ENCODE results near the gene ABHD1. TPM values are rescaled to one million over a fixed set of nuclear protein-coding genes. Genes with fewer than 3 reads are reported as not detected.
"Not testable (repeated sequence)": the region's sequence is repeated elsewhere in the genome, so short reads cannot be mapped to it uniquely, and the experiment has no call there.

The ABHD1 gene
- total RNA-seq, 2 experiments from 2014 or later, result 0.21 to 0.29 TPM

GRCh38 chr2:27109083-27109482 is 14.5 kb upstream of the ABHD1 start:
- H3K4me1 Mint-ChIP-seq, result no peaks in the 10 kb centered on the region
- ATAC-seq (no peak), DNase-seq (no peak)
- CTCF ChIA-PET, result interaction anchor here (1.0 to 2.4 kb wide), 4 partner anchors 9 to 171 kb away, joined by 3 to 7 read pairs (median 4); partner anchors contain the start of genes KHK and PREB
- peaks cover 11% of the 10 kb centered on the region for H3K27me3 Mint-ChIP-seq
- H3K36me3 Mint-ChIP-seq, result no peaks in the 10 kb centered on the region
- H3K27ac Mint-ChIP-seq, result no peak overlapping the region
- H3K4me3 Mint-ChIP-seq, result no peak overlapping the region
- H3K9me3 Mint-ChIP-seq (ENCODE audit: low read depth), result no peaks in the 10 kb centered on the region

- CTCF ChIA-PET, result interaction anchor here (2.4 kb wide), 1 partner anchor 23 kb away, joined by 7 read pairs; the partner anchor contains the start of gene PREB
- H3K36me3 Mint-ChIP-seq; DNase-seq; H3K9me3 Mint-ChIP-seq (ENCODE audit: low read depth); H3K4me1 Mint-ChIP-seq; ATAC-seq; H3K4me3 Mint-ChIP-seq; H3K27ac Mint-ChIP-seq: not testable (repeated sequence)
- H3K27me3 Mint-ChIP-seq, result peaks cover 11% of the 10 kb centered on the region
Measured at GRCh38 chr2:27110603-27111352, 12.8 kb upstream of the ABHD1 start.

GRCh38 chr2:27111392-27112078 is 12.1 kb upstream of the ABHD1 start:
- not testable (repeated sequence) for H3K36me3 Mint-ChIP-seq; H3K9me3 Mint-ChIP-seq (ENCODE audit: low read depth); H3K4me1 Mint-ChIP-seq; H3K4me3 Mint-ChIP-seq; H3K27ac Mint-ChIP-seq; DNase-seq; ATAC-seq
- peaks cover 11% of the 10 kb centered on the region for H3K27me3 Mint-ChIP-seq
- CTCF ChIA-PET, result interaction anchor here (1.5 kb wide), 1 partner anchor 81 kb away, joined by 3 read pairs; no protein-coding TSS in a partner anchor

- no peak for ATAC-seq
- Mint-ChIP-seq H3K4me1 (peaks cover 7% of the 10 kb centered on the region), H3K36me3 (no peaks in the 10 kb centered on the region), H3K9me3 (ENCODE audit: low read depth) (no peaks in the 10 kb centered on the region), H3K27ac (no peak overlapping the region), H3K27me3 (peaks cover 21% of the 10 kb centered on the region), H3K4me3 (no peak overlapping the region)
- CTCF ChIA-PET, result no interaction called here
- DNase-seq, result no peak
Measured at GRCh38 chr2:27115519-27115918, 8.1 kb upstream of the ABHD1 start.

- no peaks in the 10 kb centered on the region for H3K9me3 Mint-ChIP-seq (ENCODE audit: low read depth)
- H3K27me3 Mint-ChIP-seq, result peaks cover 34% of the 10 kb centered on the region
- DNase-seq (no peak), ATAC-seq (no peak)
- peaks cover 8% of the 10 kb centered on the region for H3K4me1 Mint-ChIP-seq
- H3K4me3 Mint-ChIP-seq, result peak overlapping the region; percentile 13
- H3K27ac Mint-ChIP-seq, result no peak overlapping the region
- no peaks in the 10 kb centered on the region for H3K36me3 Mint-ChIP-seq
- CTCF ChIA-PET, result interaction anchor here (0.6 kb wide), 1 partner anchor 161 kb away, joined by 3 read pairs; no protein-coding TSS in a partner anchor
Measured at GRCh38 chr2:27117995-27118524, 5.6 kb upstream of the ABHD1 start.

- peaks cover 13% of the 10 kb centered on the region for H3K4me1 Mint-ChIP-seq
- H3K27me3 Mint-ChIP-seq, result peaks cover 36% of the 10 kb centered on the region
- DNase-seq (no peak), ATAC-seq (no peak)
- H3K4me3 Mint-ChIP-seq, result peak within 1 kb of the TSS; percentile 72
- CTCF ChIA-PET, result interaction anchor here (0.6 kb wide), 1 partner anchor 160 kb away, joined by 3 read pairs; no protein-coding TSS in a partner anchor
- no peak within 1 kb of the TSS for H3K27ac Mint-ChIP-seq
- H3K36me3 Mint-ChIP-seq, result no peaks in the 10 kb centered on the region
- H3K9me3 Mint-ChIP-seq (ENCODE audit: low read depth), result no peaks in the 10 kb centered on the region
Measured at GRCh38 chr2:27118525-27119329, 4.9 kb upstream of the ABHD1 start, which contains the start of gene CGREF1. Gene CGREF1, minus strand, starts transcription at chr2:27119128. Its CDS starts 14,762 bp downstream, at chr2:27104366.

GRCh38 chr2:27119330-27119670 is 4.3 kb upstream of the ABHD1 start:
- CTCF ChIA-PET; H3K27ac Mint-ChIP-seq; H3K9me3 Mint-ChIP-seq (ENCODE audit: low read depth); DNase-seq; ATAC-seq; H3K36me3 Mint-ChIP-seq: not testable (repeated sequence)
- Mint-ChIP-seq H3K27me3 (peaks cover 36% of the 10 kb centered on the region), H3K4me1 (peaks cover 16% of the 10 kb centered on the region), H3K4me3 (peak overlapping the region; percentile 72)

GRCh38 chr2:27121906-27122305 is 1.7 kb upstream of the ABHD1 start:
- H3K4me1 Mint-ChIP-seq, result peaks cover 16% of the 10 kb centered on the region
- DNase-seq (no peak), ATAC-seq (no peak)
- no peaks in the 10 kb centered on the region for H3K36me3 Mint-ChIP-seq
- no peaks in the 10 kb centered on the region for H3K9me3 Mint-ChIP-seq (ENCODE audit: low read depth)
- no peak overlapping the region for H3K4me3 Mint-ChIP-seq
- CTCF ChIA-PET, result no interaction called here
- H3K27me3 Mint-ChIP-seq, result peaks cover 36% of the 10 kb centered on the region
- no peak overlapping the region for H3K27ac Mint-ChIP-seq

- peak overlapping the region; percentile 79 for H3K4me3 Mint-ChIP-seq
- H3K27ac Mint-ChIP-seq, result no peak overlapping the region
- H3K4me1 Mint-ChIP-seq, result peaks cover 16% of the 10 kb centered on the region
- no peaks in the 10 kb centered on the region for H3K9me3 Mint-ChIP-seq (ENCODE audit: low read depth)
- H3K27me3 Mint-ChIP-seq, result peaks cover 34% of the 10 kb centered on the region
- H3K36me3 Mint-ChIP-seq, result no peaks in the 10 kb centered on the region
- DNase-seq (no peak), ATAC-seq (no peak)
- CTCF ChIA-PET, result interaction anchor here (0.7 to 3.4 kb wide), 6 partner anchors 11 to 161 kb away, joined by 3 to 32 read pairs (median 3); partner anchors contain the start of gene PREB
Measured at GRCh38 chr2:27122791-27123190, 824 bp upstream of the ABHD1 start.

- no peak overlapping the region for H3K4me3 Mint-ChIP-seq
- CTCF ChIA-PET, result interaction anchor here (1.2 to 3.4 kb wide), 3 partner anchors 9 to 306 kb away, joined by 3 to 32 read pairs (median 7); partner anchors contain the start of gene PREB
- DNase-seq, result no peak
- no peak overlapping the region for H3K27ac Mint-ChIP-seq
- peaks cover 8% of the 10 kb centered on the region for H3K4me1 Mint-ChIP-seq
- no peak for ATAC-seq
- peaks cover 3% of the 10 kb centered on the region for H3K36me3 Mint-ChIP-seq
- H3K27me3 Mint-ChIP-seq, result peaks cover 18% of the 10 kb centered on the region
- H3K9me3 Mint-ChIP-seq (ENCODE audit: low read depth), result no peaks in the 10 kb centered on the region
Measured at GRCh38 chr2:27125104-27125503, 1.5 kb downstream of the ABHD1 start.

- peaks cover 11% of the 10 kb centered on the region for H3K27me3 Mint-ChIP-seq
- H3K9me3 Mint-ChIP-seq (ENCODE audit: low read depth), result no peaks in the 10 kb centered on the region
- H3K36me3 Mint-ChIP-seq, result peaks cover 6% of the 10 kb centered on the region
- H3K4me3 Mint-ChIP-seq, result no peak overlapping the region
- ATAC-seq (no peak), DNase-seq (no peak)
- CTCF ChIA-PET, result interaction anchor here (1.2 to 3.4 kb wide), 2 partner anchors 8 to 305 kb away, joined by 3 to 32 read pairs; partner anchors contain the start of gene PREB
- no peak overlapping the region for H3K27ac Mint-ChIP-seq
- peaks cover 8% of the 10 kb centered on the region for H3K4me1 Mint-ChIP-seq
Measured at GRCh38 chr2:27126252-27126710, 2.7 kb downstream of the ABHD1 start.

- CTCF ChIA-PET, result interaction anchor here (1.4 kb wide), 1 partner anchor 41 kb away, joined by 3 read pairs; the partner anchor contains the start of gene KHK
- DNase-seq, result no peak
- H3K4me1 Mint-ChIP-seq, result peaks cover 15% of the 10 kb centered on the region
- H3K27ac Mint-ChIP-seq, result no peak overlapping the region
- no peak overlapping the region for H3K4me3 Mint-ChIP-seq
- ATAC-seq, result no peak
- H3K9me3 Mint-ChIP-seq (ENCODE audit: low read depth), result no peaks in the 10 kb centered on the region
- peaks cover 1% of the 10 kb centered on the region for H3K27me3 Mint-ChIP-seq
- H3K36me3 Mint-ChIP-seq, result peaks cover 10% of the 10 kb centered on the region
Measured at GRCh38 chr2:27127883-27128667, 4.5 kb downstream of the ABHD1 start.
